Sigmoid colon (tissue), 7 donors: ENCODE results near the gene ACTL8. TPM values are rescaled to one million over a fixed set of nuclear protein-coding genes. Genes with fewer than 3 reads are reported as not detected.
"Not testable (repeated sequence)": the region's sequence is repeated elsewhere in the genome, so short reads cannot be mapped to it uniquely, and the experiment has no call there.

Source experiments
- DNase-seq: peaks from one replicate; pipeline ENCODE4 v3.0.0-alpha.2; 2019
- H3K27ac ChIP-seq, 4 donors: fragments of 200-600 bp; sonication (generic); one replicate each; pipeline ENCODE4 v1.5.1; 2016 to 2019; ENCODE audit warnings: mild to moderate bottlenecking in 1 of 4
- H3K27me3 ChIP-seq, 3 donors: fragments of 200-600 bp; sonication (generic); one replicate each; pipeline ENCODE4 v1.5.1; 2019; ENCODE audit warnings: mild to moderate bottlenecking in 1 of 3
- H3K36me3 ChIP-seq, 4 donors: fragments of 200-600 bp; sonication (generic); one replicate each; pipeline ENCODE4 v1.5.1; 2016 to 2019
- H3K4me1 ChIP-seq, 4 donors: fragments of 200-600 bp; sonication (generic); one replicate each; pipeline ENCODE4 v1.5.1; 2017 to 2019
- H3K4me3 ChIP-seq, 4 donors: fragments of 200-600 bp; sonication (generic); one replicate each; pipeline ENCODE4 v1.5.1; 2017 to 2019; ENCODE audit warnings: mild to moderate bottlenecking in 2 of 4, moderate library complexity in 1 of 4
- H3K9me3 ChIP-seq, 4 donors: fragments of 200-600 bp in 3 of 4; sonication (generic) in 3 of 4; one replicate each; pipeline versions ENCODE4 v1.5.1 to v1.6.1; 2013 to 2019
- EP300 ChIP-seq, 4 donors: sonication (generic); formaldehyde crosslinking; IDR thresholded peaks; one replicate each; pipeline ENCODE4 v1.6.1; 2017; ENCODE audit warnings: antibody characterized with exemption in 4 of 4
- POLR2A ChIP-seq, 2 donors: fragments of 450-650 bp; IDR thresholded peaks; one replicate each; pipeline ENCODE4 v1.6.1; 2016; ENCODE audit warnings: antibody characterized with exemption in 2 of 2, mild to moderate bottlenecking in 2 of 2, moderate library complexity in 2 of 2
- POLR2AphosphoS5 ChIP-seq, 4 donors: sonication (generic); formaldehyde crosslinking; IDR thresholded peaks; one replicate each; pipeline ENCODE4 v1.6.1; 2017; ENCODE audit warnings: antibody characterized with exemption in 4 of 4
- WGBS, 2 donors: extraction: QIAGEN DNeasy Blood & Tissue Kit; methylation state at CpG; one replicate each; pipeline ENCODE4 v1.1.7; 2013; 5-methylcytosine and 5-hydroxymethylcytosine counted together
- intact Hi-C: fragments of 100-400 bp; cut with DNase I; formaldehyde crosslinking; loops from one replicate; pipeline ENCODE4 v1.15.1; 2023
- polyA plus RNA-seq, 3 donors: library from polyadenylated mRNA; stranded (reverse); fragments of 200-250 nt; gene quantifications; one replicate each; pipeline ENCODE4 v1.2.3, GENCODE V29; 2013
- total RNA-seq, 4 donors: library from RNA; depleted of rRNA; stranded (reverse); fragments of >200 nt; gene quantifications; one replicate each; pipeline ENCODE4 v1.1.0, GENCODE V29; 2016
- TF ChIP-seq, protein P1 (sequence below), 4 experiments: fragments of 450-650 bp in 3 of 4; fragments of 200-600 bp in 1 of 4; IDR thresholded peaks; one replicate each; pipeline ENCODE4 v1.5.1; 2016 to 2019; ENCODE audit warnings: antibody characterized with exemption in 4 of 4, mild to moderate bottlenecking in 3 of 4, moderate library complexity in 2 of 4
- donor health status: healthy with polysubstance abuse.
- donor health status: Bipolar disorder and iron deficiency.
- donor health status: healthy.

The ACTL8 gene
- total and polyA plus RNA-seq, 7 donors, result 0.63 TPM; not detected in 6

DNA sequence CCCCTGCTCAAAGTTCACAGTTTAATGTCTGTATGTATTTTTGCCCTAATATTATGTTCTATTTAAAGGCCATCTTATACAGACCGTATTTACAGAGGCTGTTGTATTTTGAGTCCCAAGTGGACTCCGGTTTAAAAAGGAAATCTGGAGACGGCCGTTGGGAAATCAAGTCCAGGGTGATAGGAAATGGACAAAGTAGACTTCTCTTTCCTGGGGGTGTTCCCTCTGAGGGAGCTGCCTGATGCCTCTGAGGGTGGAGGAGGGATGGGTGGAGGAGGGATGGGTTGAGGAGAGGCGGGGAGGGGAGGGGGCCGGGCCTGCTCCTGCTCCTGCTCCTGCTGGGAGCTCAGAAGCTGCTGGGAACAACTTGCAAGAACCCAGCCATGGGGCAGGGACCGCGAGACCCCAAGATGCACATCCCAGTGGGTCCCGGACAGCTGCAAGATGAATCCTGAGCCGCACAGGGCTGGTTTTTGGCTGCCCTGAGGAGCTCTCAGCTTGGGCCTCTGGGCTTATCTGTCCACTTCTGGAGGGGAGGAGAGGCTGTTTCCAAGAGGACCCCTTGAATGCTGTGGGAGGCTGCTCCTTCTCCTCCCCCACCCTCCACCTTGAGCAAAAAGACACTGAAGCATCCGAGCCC lies 12.0 kb upstream of the ACTL8 start:
- H3K4me3 ChIP-seq, result no peak overlapping the region
- DNase-seq, result no peak
- no peaks in the 10 kb centered on the region for H3K9me3 ChIP-seq
- H3K27ac ChIP-seq, result no peak overlapping the region
- intact Hi-C loops, result no loop called here
- peaks cover 0 to 4% (median 0%) of the 10 kb centered on the region in 4 donors for H3K4me1 ChIP-seq
- TF ChIP-seq POLR2AphosphoS5 (IDR thresholded peaks at IDR 0.05), result no peak
- TF ChIP-seq, protein P1, sequence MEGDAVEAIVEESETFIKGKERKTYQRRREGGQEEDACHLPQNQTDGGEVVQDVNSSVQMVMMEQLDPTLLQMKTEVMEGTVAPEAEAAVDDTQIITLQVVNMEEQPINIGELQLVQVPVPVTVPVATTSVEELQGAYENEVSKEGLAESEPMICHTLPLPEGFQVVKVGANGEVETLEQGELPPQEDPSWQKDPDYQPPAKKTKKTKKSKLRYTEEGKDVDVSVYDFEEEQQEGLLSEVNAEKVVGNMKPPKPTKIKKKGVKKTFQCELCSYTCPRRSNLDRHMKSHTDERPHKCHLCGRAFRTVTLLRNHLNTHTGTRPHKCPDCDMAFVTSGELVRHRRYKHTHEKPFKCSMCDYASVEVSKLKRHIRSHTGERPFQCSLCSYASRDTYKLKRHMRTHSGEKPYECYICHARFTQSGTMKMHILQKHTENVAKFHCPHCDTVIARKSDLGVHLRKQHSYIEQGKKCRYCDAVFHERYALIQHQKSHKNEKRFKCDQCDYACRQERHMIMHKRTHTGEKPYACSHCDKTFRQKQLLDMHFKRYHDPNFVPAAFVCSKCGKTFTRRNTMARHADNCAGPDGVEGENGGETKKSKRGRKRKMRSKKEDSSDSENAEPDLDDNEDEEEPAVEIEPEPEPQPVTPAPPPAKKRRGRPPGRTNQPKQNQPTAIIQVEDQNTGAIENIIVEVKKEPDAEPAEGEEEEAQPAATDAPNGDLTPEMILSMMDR (IDR thresholded peaks at IDR 0.05), result no peak
- TF ChIP-seq POLR2A (IDR thresholded peaks at IDR 0.05), result no peak
- no peak for TF ChIP-seq EP300 (IDR thresholded peaks at IDR 0.05)
- WGBS, 2 donors, result 54 to 56% methylated on average over 11 of the region's 11 CpGs
- no peaks in the 10 kb centered on the region for H3K36me3 ChIP-seq
- H3K27me3 ChIP-seq, result peaks cover 0 to 36% (median 21%) of the 10 kb centered on the region in 3 donors

DNA sequence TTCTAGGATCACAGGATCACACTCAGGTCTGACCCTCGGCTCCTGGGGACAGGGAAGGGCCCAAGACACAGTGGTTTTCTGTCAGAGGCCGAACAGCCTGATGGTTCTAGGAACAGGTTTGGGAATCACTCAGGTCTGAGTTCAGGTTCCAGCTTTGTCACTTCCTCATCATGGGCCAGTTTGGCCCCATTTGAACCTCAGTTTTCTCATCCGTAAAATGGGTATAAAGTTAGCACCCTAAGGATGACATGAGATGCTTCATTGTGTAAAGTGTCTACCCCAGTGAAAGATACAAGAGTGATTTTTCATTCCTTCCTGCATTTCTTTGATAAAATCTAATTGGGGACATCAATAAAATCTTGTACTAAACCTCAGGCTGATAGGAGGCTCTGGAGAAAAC lies 11.2 kb upstream of the ACTL8 start:
- Histone ChIP-seq H3K27ac (no peak overlapping the region), H3K9me3 (no peaks in the 10 kb centered on the region), H3K4me3 (no peak overlapping the region), H3K36me3 (no peaks in the 10 kb centered on the region), H3K4me1 (peaks cover 0 to 4% (median 0%) of the 10 kb centered on the region in 4 donors), H3K27me3 (peaks cover 0 to 32% (median 21%) of the 10 kb centered on the region in 3 donors)
- DNase-seq, result no peak
- TF ChIP-seq POLR2A (IDR thresholded peaks at IDR 0.05) (no peak), POLR2AphosphoS5 (IDR thresholded peaks at IDR 0.05) (no peak), EP300 (IDR thresholded peaks at IDR 0.05) (no peak)
- TF ChIP-seq, protein P1 (IDR thresholded peaks at IDR 0.05), result no peak
- WGBS, 2 donors, result 90 to 92% methylated on average over 3 of the region's 3 CpGs
- intact Hi-C loops, result no loop called here

DNA sequence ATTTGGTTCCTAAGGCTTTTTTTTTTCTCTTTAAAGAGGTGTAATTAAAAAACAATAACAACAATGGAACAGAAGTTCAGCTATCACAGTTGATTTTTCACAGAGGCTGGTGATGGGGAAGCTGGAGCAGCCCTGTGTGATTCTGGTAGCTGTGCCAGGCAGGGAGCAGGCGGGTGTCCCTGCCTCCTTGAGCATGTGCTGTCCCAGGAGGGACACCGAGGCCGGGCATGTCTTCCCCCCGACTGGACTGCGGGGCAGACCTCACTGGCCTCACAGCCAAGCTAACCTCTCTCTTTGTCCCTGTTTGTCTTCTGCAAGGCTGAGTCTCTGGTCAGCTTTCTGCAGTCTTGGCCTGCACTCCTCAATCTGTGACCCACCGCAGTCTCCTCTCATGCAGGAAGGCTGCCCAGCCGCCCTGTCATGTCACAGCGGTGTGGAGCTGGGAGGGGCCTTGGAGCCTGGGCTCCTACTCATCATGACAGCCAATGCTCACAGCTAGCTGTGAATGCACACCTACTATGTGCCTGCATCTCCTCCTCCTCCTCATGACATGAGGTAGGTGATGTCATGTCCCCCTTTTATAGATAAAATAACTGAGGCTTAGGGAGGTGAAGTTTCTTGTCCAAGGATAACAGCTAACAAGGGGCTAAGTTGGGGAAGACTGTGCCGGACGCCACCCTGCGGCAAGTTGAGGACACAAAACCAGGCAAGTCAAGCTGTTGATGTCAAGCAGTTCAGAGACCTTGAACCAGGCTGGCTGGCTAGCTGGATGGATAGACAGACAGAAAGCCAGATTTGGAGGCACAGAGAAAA lies 10.3 kb upstream of the ACTL8 start:
- 85 to 87% methylated on average over 11 of the region's 11 CpGs for WGBS, 2 donors
- Histone ChIP-seq H3K36me3 (no peaks in the 10 kb centered on the region), H3K9me3 (no peaks in the 10 kb centered on the region), H3K27me3 (peaks cover 0 to 23% (median 19%) of the 10 kb centered on the region in 3 donors), H3K27ac (no peak overlapping the region), H3K4me3 (no peak overlapping the region), H3K4me1 (peaks cover 0 to 4% (median 0%) of the 10 kb centered on the region in 4 donors)
- no peak for DNase-seq
- intact Hi-C loops, result no loop called here
- TF ChIP-seq POLR2A (IDR thresholded peaks at IDR 0.05) (no peak), POLR2AphosphoS5 (IDR thresholded peaks at IDR 0.05) (no peak), EP300 (IDR thresholded peaks at IDR 0.05) (no peak)
- TF ChIP-seq, protein P1 (IDR thresholded peaks at IDR 0.05), result no peak

DNA sequence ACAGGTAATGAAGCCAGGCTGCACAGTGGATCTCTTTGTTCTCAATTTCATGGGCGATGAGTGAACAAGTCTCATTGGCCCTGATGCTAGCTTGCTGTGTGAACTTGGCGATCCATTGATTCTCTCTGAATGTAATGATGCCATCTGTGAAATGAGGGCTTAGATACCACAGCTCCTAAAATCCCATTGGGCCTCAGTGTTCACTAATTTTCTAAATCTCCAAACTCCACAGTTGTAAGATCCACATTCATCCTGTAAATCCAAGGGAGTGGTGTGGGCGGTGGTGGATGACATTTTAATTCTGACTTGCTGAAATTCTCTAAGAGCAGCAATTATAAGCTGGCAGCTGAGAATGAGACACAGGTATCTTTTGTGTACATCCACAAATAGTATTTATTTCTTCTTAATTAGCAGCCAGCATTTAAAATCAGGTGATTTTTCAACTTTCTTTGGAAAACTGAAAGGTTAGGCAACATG lies 9.6 kb upstream of the ACTL8 start:
- TF ChIP-seq, protein P1 (IDR thresholded peaks at IDR 0.05), result no peak
- TF ChIP-seq EP300 (IDR thresholded peaks at IDR 0.05) (no peak), POLR2A (IDR thresholded peaks at IDR 0.05) (no peak), POLR2AphosphoS5 (IDR thresholded peaks at IDR 0.05) (no peak)
- Histone ChIP-seq H3K9me3 (no peaks in the 10 kb centered on the region), H3K4me1 (peaks cover 0 to 4% (median 0%) of the 10 kb centered on the region in 4 donors), H3K36me3 (no peaks in the 10 kb centered on the region), H3K27ac (no peak overlapping the region), H3K4me3 (no peak overlapping the region), H3K27me3 (peaks cover 0 to 17% (median 12%) of the 10 kb centered on the region in 3 donors)
- 88 to 91% methylated on average over 3 of the region's 3 CpGs for WGBS, 2 donors
- intact Hi-C loops, result no loop called here
- DNase-seq, result no peak

DNA sequence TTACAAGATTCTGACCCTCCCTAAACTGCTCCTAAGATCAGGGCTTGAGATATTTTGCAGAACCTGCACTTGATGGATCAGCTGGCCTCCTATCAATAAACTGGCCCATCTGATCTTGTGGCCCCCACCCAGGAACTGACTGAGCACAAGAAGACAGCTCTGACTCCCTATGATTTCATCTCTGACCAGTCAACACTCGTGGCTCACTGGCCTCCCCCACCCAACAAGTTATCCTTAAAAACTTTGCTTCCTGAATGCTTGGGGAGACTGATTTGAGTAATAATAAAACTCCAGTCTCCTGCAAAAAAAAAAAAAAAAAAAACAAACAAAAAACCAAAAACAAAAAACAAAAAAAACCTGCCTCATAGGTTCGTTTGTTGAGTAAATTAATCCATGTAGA lies 8.9 kb upstream of the ACTL8 start:
- H3K27ac ChIP-seq, intact Hi-C loops, H3K4me1 ChIP-seq, H3K4me3 ChIP-seq, DNase-seq, H3K9me3 ChIP-seq, H3K36me3 ChIP-seq, H3K27me3 ChIP-seq: not testable (repeated sequence)
- WGBS, 2 donors, result 63 to 67% methylated on average over 2 of the region's 2 CpGs
